ENCODE results near the gene KIF25. TPM values are rescaled to one million over a fixed set of nuclear protein-coding genes. Genes with fewer than 3 reads are reported as not detected.
"Not testable (repeated sequence)": the region's sequence is repeated elsewhere in the genome, so short reads cannot be mapped to it uniquely, and the experiment has no call there.

KIF25 gene
- total RNA-seq, 2 donors from 2014 or later = 0.28 to 0.82 TPM

DNA sequence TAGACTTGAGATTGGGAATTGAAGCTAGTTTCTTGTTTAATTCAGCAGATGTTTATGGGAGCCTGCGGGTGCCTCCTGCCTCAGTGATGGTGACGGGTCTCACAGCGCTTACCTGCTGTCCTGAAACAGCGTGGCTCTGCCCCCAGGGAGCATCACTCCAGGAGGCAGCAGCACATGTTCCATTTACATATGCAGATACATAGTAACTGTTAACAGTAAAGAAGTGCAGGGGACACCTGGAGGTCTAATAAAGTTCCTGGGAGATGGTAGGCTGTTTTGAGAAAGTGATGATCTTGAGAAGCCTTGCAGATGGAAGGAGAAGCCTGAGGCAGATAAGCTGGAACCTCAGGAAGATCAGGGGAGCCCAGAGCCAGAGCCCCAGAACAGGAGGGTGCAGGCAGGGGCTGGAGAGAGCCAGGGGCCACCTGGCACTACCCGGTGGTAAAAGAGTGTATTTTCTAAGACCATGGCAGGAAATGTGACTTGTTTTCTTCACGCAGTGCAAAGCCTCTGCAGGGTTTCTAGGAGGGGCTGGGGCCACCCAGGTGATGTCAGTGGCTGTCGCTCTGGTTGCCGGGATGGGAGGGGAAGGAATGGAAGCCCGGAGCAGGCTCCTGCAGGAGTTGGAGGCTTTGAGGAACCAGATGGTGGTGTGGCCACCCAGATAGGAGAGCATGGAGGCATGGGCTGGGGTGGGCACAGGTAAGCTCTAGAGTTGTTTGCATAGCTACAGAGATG, 24.2 kb upstream of the KIF25 start:
- WGBS = 75% methylated on average over 9 of the region's 9 CpGs
- TF ChIP-seq POLR2A (IDR thresholded peaks at IDR 0.05) (no peak), POLR2AphosphoS5 (IDR thresholded peaks at IDR 0.05) (no peak)
- TF ChIP-seq, protein P1, sequence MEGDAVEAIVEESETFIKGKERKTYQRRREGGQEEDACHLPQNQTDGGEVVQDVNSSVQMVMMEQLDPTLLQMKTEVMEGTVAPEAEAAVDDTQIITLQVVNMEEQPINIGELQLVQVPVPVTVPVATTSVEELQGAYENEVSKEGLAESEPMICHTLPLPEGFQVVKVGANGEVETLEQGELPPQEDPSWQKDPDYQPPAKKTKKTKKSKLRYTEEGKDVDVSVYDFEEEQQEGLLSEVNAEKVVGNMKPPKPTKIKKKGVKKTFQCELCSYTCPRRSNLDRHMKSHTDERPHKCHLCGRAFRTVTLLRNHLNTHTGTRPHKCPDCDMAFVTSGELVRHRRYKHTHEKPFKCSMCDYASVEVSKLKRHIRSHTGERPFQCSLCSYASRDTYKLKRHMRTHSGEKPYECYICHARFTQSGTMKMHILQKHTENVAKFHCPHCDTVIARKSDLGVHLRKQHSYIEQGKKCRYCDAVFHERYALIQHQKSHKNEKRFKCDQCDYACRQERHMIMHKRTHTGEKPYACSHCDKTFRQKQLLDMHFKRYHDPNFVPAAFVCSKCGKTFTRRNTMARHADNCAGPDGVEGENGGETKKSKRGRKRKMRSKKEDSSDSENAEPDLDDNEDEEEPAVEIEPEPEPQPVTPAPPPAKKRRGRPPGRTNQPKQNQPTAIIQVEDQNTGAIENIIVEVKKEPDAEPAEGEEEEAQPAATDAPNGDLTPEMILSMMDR (IDR thresholded peaks at IDR 0.05) = no peak
- no peaks in the 10 kb centered on the region for H3K27me3 ChIP-seq (replicated peaks; ENCODE audit: insufficient read depth)
- H3K4me1 ChIP-seq (replicated peaks) = peaks cover 5% of the 10 kb centered on the region
- intact Hi-C loops (cut with DNase I) = no loop called here
- DNase-seq (ENCODE audit: low spot score) = no peak
- H3K36me3 ChIP-seq = peaks cover 0 to 2% of the 10 kb centered on the region in 2 donors
- H3K9me3 ChIP-seq = no peaks in the 10 kb centered on the region
- no peak overlapping the region for H3K27ac ChIP-seq
- no peak overlapping the region for H3K4me3 ChIP-seq

DNA sequence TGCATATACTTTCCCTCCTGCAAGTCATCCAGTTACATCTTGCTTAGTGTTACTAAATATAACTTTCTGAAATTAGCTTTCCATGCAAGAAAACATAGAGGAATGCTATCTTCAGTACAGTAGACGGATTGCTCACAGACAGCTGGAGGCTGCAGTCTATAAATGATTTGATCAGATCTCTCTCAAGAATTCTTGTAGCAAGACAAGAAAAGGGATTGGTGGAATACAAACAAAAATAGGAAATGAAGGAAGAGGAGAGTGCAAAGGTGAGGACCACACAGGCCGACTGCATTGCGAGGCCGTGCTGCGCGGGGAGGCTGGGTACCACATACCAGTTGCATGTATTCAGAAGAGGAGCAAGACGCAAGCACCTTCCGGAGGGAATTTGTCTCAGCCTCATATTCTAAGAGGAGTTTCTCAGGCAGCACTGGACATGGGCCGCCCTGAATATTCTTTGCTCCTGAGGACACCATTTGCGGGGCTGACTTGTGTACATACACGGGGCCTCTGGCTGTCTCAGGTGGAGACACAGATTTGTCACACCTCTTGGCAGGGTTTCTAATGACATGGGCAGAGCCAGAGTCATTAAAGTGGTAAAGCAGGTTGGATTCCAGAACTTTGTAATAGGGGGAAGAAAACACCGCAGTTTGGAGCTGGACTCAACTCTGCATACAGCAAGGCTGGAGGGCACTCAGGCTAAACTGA, 22.7 kb upstream of the KIF25 start:
- Histone ChIP-seq H3K9me3 (no peaks in the 10 kb centered on the region), H3K27ac (peak overlapping the region in 1 of 2 donors; percentile 20), H3K4me3 (no peak overlapping the region), H3K4me1 (replicated peaks) (peaks cover 5% of the 10 kb centered on the region), H3K27me3 (replicated peaks; ENCODE audit: insufficient read depth) (no peaks in the 10 kb centered on the region), H3K36me3 (peaks cover 0 to 2% of the 10 kb centered on the region in 2 donors)
- 51% methylated on average over 12 of the region's 12 CpGs for WGBS
- DNase-seq (ENCODE audit: low spot score) = peak; percentile 68
- intact Hi-C loops (cut with DNase I) = no loop called here
- TF ChIP-seq POLR2AphosphoS5 (IDR thresholded peaks at IDR 0.05) (peak; percentile 54), POLR2A (IDR thresholded peaks at IDR 0.05) (no peak)
- TF ChIP-seq, protein P1 (IDR thresholded peaks at IDR 0.05) = no peak

DNA sequence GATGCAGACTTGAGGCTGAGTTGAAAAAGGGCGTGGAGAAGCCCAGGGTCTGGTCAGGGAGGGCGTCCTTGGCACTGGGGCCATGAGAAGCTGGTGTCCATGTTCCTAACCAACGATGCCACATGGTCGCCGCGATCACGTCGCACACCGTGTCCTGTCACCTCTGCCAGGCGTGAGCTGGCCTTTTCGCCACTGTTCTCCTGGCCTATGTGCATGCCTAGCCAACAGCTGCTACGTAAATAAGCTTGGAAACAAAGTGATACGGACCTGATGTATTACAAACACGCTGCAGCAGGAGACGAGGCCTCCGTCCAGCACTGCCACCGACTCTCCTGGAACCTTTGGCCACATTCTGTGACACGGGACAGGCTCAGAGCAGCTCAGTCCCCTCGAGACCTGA, 22.0 kb upstream of the KIF25 start:
- intact Hi-C loops (cut with DNase I) = no loop called here
- no peak for TF ChIP-seq POLR2A (IDR thresholded peaks at IDR 0.05)
- no peak for TF ChIP-seq POLR2AphosphoS5 (IDR thresholded peaks at IDR 0.05)
- TF ChIP-seq, protein P1 (IDR thresholded peaks at IDR 0.05) = no peak

DNA sequence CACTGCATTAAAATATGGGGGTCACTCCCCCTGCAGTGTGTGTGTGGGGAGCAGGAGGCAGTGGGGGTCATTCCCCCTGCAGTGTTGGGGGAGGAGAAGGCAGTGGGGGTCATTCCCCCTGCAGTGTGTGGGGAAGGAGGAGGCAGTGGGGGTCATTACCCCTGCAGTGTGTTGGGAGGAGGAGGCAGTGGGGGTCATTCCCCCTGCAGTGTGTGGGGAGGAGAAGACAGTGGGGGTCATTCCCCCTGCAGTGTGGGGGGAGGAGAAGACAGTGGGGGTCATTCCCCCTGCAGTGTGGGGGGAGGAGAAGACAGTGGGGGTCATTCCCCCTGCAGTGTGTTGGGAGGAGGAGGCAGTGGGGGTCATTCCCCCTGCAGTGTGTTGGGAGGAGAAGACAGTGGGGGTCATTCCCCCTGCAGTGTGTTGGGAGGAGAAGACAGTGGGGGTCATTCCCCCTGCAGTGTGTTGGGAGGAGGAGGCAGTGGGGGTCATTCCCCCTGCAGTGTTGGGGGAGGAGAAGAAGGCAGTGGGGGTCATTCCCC, 21.3 kb upstream of the KIF25 start:
- H3K4me3 ChIP-seq; H3K27ac ChIP-seq; H3K4me1 ChIP-seq (replicated peaks): not testable (repeated sequence)

More for the DNA sequence above, 22.0 kb upstream of the KIF25 start:
- no peaks in the 10 kb centered on the region for H3K27me3 ChIP-seq (replicated peaks; ENCODE audit: insufficient read depth)
- H3K4me3 ChIP-seq = no peak overlapping the region
- 73% methylated on average over 19 of the region's 19 CpGs for WGBS
- H3K9me3 ChIP-seq = no peaks in the 10 kb centered on the region
- no peak for DNase-seq (ENCODE audit: low spot score)
- peak overlapping the region in 1 of 2 donors; percentile 20 for H3K27ac ChIP-seq
- peaks cover 5% of the 10 kb centered on the region for H3K4me1 ChIP-seq (replicated peaks)
- H3K36me3 ChIP-seq = peaks cover 0 to 2% of the 10 kb centered on the region in 2 donors

DNA sequence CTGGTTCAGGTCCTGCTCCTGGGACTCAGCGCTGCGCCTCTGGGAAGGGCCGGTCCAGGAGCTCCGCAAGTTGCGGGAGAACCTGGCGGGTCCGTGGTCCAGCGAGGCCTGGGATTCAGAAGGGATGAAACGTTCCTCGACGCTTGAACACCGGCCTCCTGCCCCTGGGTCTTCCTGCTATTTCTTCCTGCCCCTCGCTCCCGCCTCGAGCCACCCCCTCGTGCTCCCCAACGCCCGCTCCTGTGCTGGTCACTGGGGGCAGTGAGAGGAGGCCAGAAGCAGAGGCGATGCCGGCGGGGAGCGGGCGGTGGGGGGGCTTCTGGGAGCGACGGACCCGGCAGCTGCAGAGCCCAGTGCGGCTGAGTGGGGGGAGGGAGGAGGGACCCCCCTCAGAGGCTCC, 20.8 kb upstream of the KIF25 start:
- H3K4me1 ChIP-seq (replicated peaks) = peaks cover 5% of the 10 kb centered on the region
- intact Hi-C loops (cut with DNase I) = no loop called here
- WGBS = 95% methylated on average over 27 of the region's 27 CpGs
- H3K9me3 ChIP-seq = no peaks in the 10 kb centered on the region
- peaks cover 0 to 1% of the 10 kb centered on the region in 2 donors for H3K36me3 ChIP-seq
- no peak for DNase-seq (ENCODE audit: low spot score)
- H3K27ac ChIP-seq = no peak overlapping the region
- H3K27me3 ChIP-seq (replicated peaks; ENCODE audit: insufficient read depth) = no peaks in the 10 kb centered on the region
- no peak overlapping the region for H3K4me3 ChIP-seq
- TF ChIP-seq, protein P1 (IDR thresholded peaks at IDR 0.05) = no peak
- TF ChIP-seq POLR2A (IDR thresholded peaks at IDR 0.05) (no peak), POLR2AphosphoS5 (IDR thresholded peaks at IDR 0.05) (no peak)

More for the DNA sequence above, 21.3 kb upstream of the KIF25 start:
- H3K36me3 ChIP-seq; DNase-seq (ENCODE audit: low spot score); H3K9me3 ChIP-seq; intact Hi-C loops (cut with DNase I); H3K27me3 ChIP-seq (replicated peaks; ENCODE audit: insufficient read depth): not testable (repeated sequence)
